GM12878 (cell line): ENCODE results near the gene ADAMTS14.

Source experiments
- CREB1 ChIP-seq: IDR thresholded peaks from 2 replicates; pipeline ENCODE4 v1.6.1; 2012; ENCODE audit warnings: low read depth, mild to moderate bottlenecking, inconsistent platforms
- EGR1 ChIP-seq, 2 experiments: IDR thresholded peaks; 1 replicate in 1 of 2; 2 replicates in 1 of 2; pipeline ENCODE4 v1.6.1; 2011 to 2012; ENCODE audit warnings: low read depth in 2 of 2, low read length in 2 of 2, borderline replicate concordance in 1 of 2, mild to moderate bottlenecking in 1 of 2, moderate library complexity in 1 of 2
- FOS ChIP-seq: IDR thresholded peaks from 3 replicates; pipeline ENCODE4 v1.6.1; 2011; ENCODE audit warnings: borderline replicate concordance; ENCODE audit not compliant: insufficient read length; ENCODE audit errors: extremely low read depth
- HDAC2 ChIP-seq: fragments of 200-600 bp; sonication (generic); IDR thresholded peaks from 2 replicates; pipeline ENCODE4 v1.6.1; 2017
- NR2C2 ChIP-seq: IDR thresholded peaks from 2 replicates; pipeline ENCODE4 v1.6.1; 2011; ENCODE audit warnings: borderline replicate concordance, low read depth; ENCODE audit not compliant: control insufficient read depth, insufficient read length
- POLR2A ChIP-seq: IDR thresholded peaks from 2 replicates; pipeline ENCODE4 v1.6.1; 2011; ENCODE audit warnings: low read depth, mild to moderate bottlenecking, low read length
- POU2F2 ChIP-seq: IDR thresholded peaks from 3 replicates; pipeline ENCODE4 v1.6.1; 2011; ENCODE audit warnings: low read depth, mild to moderate bottlenecking, low read length, borderline replicate concordance
- TARDBP ChIP-seq: IDR thresholded peaks from 2 replicates; pipeline ENCODE4 v1.6.1; 2016; ENCODE audit warnings: borderline replicate concordance
- TF ChIP-seq, protein P1 (sequence below): fragments of 150-350 bp; IDR thresholded peaks from 2 replicates; pipeline ENCODE4 v1.6.1; 2014; ENCODE audit warnings: mild to moderate bottlenecking, low read depth, low read length
- TF ChIP-seq, protein P2 (sequence below): fragments of 450-650 bp; formaldehyde crosslinking; IDR thresholded peaks from 2 replicates; pipeline ENCODE4 v1.4.0; 2022; ENCODE audit warnings: mild to moderate bottlenecking, moderate library complexity
- TF ChIP-seq, protein P3 (sequence below): fragments of 450-650 bp; IDR thresholded peaks from 2 replicates; pipeline ENCODE4 v1.6.1; 2016; ENCODE audit warnings: mild to moderate bottlenecking, moderate library complexity, borderline replicate concordance
- TF ChIP-seq, protein P4 (sequence below): fragments of 450-650 bp; IDR thresholded peaks from 2 replicates; pipeline ENCODE4 v1.6.1; 2017; ENCODE audit warnings: mild to moderate bottlenecking
- TF ChIP-seq, protein P5 (sequence below): fragments of 150-350 bp; IDR thresholded peaks from 2 replicates; pipeline ENCODE4 v1.6.1; 2016; ENCODE audit warnings: low read depth, low read length
- TF ChIP-seq, protein P6 (sequence below), 3 experiments: IDR thresholded peaks in 2 of 3; conservative IDR thresholded peaks in 1 of 3; 2 replicates each; pipeline ENCODE4 v1.5.1; 2011; ENCODE audit warnings: low read depth in 3 of 3, low read length in 3 of 3, mild to moderate bottlenecking in 3 of 3, control low read depth in 2 of 3, moderate library complexity in 2 of 3, inconsistent platforms in 1 of 3, mixed read lengths in 1 of 3; ENCODE audit not compliant: control insufficient read depth in 2 of 3, insufficient read depth in 1 of 3; ENCODE audit errors: extremely low read depth in 1 of 3

DNA sequence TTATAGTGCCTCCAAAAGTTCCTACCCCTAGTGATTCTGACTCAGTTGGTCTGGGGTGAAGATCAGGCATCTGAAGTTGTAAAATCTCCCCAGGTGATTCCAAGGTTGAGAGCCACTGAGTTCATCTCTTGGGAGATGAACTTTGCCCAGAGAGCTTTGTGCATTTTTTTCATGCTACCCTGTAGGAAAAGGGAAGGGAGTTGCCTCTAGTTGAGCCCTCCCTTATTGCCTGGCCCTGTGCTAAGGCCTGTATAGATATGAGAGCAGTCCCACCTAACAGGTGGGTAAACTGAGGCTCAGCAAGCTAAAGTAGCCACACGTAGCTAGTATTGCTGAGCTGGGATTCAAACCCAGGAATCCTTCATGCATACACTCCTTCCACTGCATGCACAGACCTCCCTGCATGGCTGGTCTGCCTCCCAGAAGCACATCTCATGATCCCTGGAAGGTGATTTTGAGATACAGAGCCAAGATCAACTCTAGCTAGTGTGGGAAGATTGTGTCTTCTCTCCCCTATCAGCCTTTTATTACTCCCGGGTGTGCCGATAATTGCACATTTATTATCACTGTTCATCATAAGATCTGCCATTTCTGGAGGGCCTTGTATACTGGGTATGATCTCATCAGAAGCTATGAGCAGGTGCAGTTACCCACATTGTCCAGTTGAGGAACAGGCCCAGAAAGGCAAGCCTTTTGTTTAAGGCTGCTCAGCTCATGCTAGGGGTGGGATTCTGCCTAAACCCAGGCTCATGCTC lies 65.9 kb downstream of the ADAMTS14 start:
- TF ChIP-seq EGR1 (IDR thresholded peaks at IDR 0.05; ENCODE audit: borderline replicate concordance in 1 of 2, low read depth in 2 of 2, low read length in 2 of 2) = no peak
- TF ChIP-seq, protein P1, sequence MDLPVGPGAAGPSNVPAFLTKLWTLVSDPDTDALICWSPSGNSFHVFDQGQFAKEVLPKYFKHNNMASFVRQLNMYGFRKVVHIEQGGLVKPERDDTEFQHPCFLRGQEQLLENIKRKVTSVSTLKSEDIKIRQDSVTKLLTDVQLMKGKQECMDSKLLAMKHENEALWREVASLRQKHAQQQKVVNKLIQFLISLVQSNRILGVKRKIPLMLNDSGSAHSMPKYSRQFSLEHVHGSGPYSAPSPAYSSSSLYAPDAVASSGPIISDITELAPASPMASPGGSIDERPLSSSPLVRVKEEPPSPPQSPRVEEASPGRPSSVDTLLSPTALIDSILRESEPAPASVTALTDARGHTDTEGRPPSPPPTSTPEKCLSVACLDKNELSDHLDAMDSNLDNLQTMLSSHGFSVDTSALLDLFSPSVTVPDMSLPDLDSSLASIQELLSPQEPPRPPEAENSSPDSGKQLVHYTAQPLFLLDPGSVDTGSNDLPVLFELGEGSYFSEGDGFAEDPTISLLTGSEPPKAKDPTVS = no peak
- TF ChIP-seq POLR2A = no peak
- TF ChIP-seq, protein P2, sequence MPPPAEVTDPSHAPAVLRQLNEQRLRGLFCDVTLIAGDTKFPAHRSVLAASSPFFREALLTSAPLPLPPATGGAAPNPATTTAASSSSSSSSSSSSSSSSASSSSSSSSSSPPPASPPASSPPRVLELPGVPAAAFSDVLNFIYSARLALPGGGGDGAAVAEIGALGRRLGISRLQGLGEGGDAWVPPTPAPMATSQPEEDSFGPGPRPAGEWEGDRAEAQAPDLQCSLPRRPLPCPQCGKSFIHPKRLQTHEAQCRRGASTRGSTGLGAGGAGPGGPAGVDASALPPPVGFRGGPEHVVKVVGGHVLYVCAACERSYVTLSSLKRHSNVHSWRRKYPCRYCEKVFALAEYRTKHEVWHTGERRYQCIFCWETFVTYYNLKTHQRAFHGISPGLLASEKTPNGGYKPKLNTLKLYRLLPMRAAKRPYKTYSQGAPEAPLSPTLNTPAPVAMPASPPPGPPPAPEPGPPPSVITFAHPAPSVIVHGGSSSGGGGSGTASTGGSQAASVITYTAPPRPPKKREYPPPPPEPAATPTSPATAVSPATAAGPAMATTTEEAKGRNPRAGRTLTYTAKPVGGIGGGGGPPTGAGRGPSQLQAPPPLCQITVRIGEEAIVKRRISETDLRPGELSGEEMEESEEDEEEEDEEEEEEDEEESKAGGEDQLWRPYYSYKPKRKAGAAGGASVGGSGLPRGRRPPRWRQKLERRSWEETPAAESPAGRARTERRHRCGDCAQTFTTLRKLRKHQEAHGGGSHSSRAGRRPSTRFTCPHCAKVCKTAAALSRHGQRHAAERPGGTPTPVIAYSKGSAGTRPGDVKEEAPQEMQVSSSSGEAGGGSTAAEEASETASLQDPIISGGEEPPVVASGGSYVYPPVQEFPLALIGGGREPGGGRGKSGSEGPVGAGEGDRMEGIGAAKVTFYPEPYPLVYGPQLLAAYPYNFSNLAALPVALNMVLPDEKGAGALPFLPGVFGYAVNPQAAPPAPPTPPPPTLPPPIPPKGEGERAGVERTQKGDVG (CRISPR knock-in tag) = no peak
- no peak for TF ChIP-seq TARDBP
- TF ChIP-seq, protein P3, sequence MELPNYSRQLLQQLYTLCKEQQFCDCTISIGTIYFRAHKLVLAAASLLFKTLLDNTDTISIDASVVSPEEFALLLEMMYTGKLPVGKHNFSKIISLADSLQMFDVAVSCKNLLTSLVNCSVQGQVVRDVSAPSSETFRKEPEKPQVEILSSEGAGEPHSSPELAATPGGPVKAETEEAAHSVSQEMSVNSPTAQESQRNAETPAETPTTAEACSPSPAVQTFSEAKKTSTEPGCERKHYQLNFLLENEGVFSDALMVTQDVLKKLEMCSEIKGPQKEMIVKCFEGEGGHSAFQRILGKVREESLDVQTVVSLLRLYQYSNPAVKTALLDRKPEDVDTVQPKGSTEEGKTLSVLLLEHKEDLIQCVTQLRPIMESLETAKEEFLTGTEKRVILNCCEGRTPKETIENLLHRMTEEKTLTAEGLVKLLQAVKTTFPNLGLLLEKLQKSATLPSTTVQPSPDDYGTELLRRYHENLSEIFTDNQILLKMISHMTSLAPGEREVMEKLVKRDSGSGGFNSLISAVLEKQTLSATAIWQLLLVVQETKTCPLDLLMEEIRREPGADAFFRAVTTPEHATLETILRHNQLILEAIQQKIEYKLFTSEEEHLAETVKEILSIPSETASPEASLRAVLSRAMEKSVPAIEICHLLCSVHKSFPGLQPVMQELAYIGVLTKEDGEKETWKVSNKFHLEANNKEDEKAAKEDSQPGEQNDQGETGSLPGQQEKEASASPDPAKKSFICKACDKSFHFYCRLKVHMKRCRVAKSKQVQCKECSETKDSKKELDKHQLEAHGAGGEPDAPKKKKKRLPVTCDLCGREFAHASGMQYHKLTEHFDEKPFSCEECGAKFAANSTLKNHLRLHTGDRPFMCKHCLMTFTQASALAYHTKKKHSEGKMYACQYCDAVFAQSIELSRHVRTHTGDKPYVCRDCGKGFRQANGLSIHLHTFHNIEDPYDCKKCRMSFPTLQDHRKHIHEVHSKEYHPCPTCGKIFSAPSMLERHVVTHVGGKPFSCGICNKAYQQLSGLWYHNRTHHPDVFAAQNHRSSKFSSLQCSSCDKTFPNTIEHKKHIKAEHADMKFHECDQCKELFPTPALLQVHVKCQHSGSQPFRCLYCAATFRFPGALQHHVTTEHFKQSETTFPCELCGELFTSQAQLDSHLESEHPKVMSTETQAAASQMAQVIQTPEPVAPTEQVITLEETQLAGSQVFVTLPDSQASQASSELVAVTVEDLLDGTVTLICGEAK = no peak
- no peak for TF ChIP-seq FOS
- no peak for TF ChIP-seq POU2F2
- TF ChIP-seq NR2C2 = no peak
- TF ChIP-seq, protein P4, sequence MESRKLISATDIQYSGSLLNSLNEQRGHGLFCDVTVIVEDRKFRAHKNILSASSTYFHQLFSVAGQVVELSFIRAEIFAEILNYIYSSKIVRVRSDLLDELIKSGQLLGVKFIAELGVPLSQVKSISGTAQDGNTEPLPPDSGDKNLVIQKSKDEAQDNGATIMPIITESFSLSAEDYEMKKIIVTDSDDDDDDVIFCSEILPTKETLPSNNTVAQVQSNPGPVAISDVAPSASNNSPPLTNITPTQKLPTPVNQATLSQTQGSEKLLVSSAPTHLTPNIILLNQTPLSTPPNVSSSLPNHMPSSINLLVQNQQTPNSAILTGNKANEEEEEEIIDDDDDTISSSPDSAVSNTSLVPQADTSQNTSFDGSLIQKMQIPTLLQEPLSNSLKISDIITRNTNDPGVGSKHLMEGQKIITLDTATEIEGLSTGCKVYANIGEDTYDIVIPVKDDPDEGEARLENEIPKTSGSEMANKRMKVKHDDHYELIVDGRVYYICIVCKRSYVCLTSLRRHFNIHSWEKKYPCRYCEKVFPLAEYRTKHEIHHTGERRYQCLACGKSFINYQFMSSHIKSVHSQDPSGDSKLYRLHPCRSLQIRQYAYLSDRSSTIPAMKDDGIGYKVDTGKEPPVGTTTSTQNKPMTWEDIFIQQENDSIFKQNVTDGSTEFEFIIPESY = no peak
- TF ChIP-seq, protein P5, sequence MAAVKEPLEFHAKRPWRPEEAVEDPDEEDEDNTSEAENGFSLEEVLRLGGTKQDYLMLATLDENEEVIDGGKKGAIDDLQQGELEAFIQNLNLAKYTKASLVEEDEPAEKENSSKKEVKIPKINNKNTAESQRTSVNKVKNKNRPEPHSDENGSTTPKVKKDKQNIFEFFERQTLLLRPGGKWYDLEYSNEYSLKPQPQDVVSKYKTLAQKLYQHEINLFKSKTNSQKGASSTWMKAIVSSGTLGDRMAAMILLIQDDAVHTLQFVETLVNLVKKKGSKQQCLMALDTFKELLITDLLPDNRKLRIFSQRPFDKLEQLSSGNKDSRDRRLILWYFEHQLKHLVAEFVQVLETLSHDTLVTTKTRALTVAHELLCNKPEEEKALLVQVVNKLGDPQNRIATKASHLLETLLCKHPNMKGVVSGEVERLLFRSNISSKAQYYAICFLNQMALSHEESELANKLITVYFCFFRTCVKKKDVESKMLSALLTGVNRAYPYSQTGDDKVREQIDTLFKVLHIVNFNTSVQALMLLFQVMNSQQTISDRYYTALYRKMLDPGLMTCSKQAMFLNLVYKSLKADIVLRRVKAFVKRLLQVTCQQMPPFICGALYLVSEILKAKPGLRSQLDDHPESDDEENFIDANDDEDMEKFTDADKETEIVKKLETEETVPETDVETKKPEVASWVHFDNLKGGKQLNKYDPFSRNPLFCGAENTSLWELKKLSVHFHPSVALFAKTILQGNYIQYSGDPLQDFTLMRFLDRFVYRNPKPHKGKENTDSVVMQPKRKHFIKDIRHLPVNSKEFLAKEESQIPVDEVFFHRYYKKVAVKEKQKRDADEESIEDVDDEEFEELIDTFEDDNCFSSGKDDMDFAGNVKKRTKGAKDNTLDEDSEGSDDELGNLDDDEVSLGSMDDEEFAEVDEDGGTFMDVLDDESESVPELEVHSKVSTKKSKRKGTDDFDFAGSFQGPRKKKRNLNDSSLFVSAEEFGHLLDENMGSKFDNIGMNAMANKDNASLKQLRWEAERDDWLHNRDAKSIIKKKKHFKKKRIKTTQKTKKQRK = no peak
- TF ChIP-seq HDAC2 = no peak
- TF ChIP-seq, protein P6, sequence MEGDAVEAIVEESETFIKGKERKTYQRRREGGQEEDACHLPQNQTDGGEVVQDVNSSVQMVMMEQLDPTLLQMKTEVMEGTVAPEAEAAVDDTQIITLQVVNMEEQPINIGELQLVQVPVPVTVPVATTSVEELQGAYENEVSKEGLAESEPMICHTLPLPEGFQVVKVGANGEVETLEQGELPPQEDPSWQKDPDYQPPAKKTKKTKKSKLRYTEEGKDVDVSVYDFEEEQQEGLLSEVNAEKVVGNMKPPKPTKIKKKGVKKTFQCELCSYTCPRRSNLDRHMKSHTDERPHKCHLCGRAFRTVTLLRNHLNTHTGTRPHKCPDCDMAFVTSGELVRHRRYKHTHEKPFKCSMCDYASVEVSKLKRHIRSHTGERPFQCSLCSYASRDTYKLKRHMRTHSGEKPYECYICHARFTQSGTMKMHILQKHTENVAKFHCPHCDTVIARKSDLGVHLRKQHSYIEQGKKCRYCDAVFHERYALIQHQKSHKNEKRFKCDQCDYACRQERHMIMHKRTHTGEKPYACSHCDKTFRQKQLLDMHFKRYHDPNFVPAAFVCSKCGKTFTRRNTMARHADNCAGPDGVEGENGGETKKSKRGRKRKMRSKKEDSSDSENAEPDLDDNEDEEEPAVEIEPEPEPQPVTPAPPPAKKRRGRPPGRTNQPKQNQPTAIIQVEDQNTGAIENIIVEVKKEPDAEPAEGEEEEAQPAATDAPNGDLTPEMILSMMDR (IDR thresholded peaks at IDR 0.05 in 2 of 3, conservative IDR thresholded peaks at IDR 0.05 in 1 of 3; ENCODE audit: control insufficient read depth in 2 of 3, extremely low read depth in 1 of 3, insufficient read depth in 1 of 3, low read depth in 3 of 3, low read length in 3 of 3) = no peak
- no peak for TF ChIP-seq CREB1
